ENCODE results near the gene TOMM7.
"Not testable (repeated sequence)": the region's sequence is repeated elsewhere in the genome, so short reads cannot be mapped to it uniquely, and the experiment has no call there.

The TOMM7 gene

DNA sequence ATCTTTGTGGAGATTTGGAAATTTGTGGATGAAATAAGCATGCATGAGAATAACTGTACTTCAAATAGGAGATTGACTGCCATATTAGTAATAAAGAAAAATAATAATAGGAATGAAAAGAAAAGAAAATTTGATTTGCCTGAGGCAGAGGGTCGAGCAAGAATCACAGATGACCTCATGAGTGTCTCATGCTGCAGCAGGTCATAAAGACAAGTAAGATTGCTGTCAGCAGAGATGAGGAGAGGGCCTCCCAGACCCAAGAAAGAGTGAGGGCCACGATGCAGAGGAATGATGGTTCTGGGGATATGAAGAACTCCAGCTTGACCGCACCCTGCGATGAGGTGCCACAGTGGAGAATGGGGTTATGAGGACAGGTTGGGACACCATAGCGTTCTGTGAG is 39.2 kb downstream of the TOMM7 start:
- DNase-seq, result no peak

DNA sequence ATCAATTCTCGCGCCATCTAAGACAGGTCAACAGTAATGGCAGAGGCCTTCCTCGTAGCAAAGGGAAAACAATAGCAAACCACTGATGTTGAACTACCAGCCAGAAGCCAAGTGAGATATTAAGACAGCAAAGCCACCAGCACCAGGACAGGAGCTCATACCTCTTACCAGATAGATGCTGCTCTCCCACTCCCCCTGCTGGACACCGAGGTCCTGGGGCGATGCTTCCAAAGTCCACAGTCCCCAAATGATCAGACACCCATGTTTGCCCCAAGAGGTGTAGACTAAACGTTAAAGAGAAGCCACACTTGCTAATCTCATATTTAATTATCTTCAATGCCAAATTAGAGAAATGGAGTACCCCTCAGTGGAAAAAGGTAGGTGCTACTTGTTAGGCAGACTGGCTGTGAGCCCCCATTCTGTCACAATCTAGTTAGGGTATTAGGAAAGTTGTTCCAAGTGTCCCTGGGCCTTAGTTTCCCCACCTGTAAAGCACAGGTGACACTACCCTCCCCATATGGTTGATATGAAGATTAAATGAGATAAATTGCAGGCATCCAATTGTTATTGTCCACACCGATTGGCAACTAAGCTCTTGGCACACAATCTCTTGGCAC is 39.9 kb downstream of the TOMM7 start:
- peak; percentile 56 for DNase-seq

DNA sequence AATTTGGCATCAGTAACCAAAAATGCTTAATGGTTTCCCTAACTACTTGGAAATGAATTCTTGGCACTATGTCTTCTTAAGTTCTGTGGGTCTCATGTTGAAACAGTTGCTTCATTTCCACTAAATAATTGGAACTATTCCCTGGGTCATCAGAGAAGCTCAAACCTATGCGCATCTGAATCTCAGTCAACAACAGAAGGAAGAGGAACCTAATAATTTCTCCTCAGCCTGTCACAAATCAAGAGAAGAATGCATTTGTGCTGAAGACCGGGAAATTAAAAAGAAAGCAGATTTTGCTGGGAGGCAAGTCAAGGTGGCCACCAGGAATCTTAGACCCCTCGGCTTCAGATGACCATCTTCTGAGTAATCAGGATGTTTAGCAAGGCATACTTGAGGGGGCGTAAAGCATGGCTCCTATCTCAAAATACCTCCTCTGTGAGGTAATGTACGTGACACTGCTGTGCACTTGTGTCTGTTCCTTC is 41.4 kb downstream of the TOMM7 start:
- DNase-seq, result peak; percentile 62

DNA sequence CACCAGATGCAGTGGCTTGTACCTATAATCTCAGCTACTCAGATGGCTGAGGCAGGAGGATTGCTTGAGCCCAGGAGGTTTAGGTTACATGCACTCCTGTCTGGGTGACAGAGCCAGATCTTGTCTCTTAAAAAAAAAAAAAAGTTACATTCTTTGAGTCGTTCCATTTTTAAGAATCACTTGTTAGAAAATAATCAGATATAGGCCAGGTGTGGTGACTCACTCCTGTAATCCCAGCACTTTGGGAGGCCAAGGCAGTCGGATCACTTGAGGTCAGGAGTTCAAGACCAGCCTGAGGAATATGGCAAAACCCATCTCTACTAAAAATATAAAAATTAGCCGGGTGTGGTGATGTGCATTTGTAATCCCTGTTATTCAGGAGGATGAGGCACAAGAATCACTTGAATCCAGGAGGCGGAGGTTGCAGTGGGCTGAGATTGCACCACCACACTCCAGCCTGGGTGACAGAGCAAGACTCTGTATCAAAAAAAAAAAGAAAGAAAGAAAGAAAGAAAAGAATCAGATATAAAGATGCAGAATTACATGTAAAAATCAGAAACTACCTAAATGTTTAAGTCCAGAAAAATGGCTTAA is 42.8 kb downstream of the TOMM7 start:
- not testable (repeated sequence) for DNase-seq

DNA sequence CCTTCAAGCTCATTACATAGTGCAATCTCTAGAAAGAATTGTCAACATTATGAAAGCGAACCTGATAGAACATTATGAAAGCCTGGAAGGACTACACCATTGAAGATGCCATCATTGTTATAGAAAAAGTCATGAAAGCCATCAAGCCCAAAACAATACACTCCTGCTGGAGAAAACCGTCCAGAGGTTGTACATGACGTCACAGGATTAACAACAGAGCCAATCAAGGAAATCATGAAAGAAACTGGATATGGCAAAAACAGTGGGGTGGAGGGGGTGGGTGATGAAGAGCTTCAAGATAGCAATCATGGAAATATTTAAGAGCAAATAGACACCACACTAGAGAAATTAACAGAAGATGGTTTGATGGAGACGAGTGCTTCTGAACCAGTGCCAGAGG is 45.7 kb downstream of the TOMM7 start:
- no peak for DNase-seq

DNA sequence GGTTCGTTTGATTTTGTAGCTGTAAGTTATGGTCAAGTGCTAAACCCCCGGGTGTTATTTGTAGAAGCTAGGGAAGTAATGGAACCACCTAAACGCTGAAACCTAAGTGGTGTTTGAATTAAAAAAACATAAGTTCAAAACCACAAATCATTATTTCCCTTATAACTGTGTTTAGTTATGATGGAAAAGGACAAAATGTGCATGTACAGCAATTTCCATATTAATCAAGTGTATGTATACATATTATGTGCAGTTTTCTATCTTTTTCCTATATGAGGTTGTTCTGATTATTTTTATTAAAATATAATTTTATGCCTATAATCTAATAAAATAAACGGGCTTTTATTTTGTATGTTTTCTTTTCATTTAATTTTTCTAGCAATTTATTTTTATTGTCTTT is 49.8 kb downstream of the TOMM7 start:
- no peak for DNase-seq

DNA sequence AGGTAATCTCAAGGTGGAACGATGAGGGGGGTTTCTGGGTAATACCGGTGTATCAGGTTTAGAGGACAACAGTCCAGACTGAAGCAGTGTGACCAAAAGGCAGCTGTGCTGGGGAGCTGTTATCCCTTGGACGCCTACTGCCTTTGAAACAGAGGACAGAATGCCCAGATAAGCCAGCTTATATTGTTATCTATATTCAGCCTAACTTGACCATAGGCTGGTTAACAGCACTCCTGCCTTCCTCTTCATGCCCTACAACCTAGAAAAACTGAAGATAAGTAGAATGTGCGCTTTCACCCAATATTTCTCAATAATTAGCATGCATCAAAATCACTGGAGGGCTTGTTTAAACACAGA is 50.8 kb downstream of the TOMM7 start:
- DNase-seq, result no peak

DNA sequence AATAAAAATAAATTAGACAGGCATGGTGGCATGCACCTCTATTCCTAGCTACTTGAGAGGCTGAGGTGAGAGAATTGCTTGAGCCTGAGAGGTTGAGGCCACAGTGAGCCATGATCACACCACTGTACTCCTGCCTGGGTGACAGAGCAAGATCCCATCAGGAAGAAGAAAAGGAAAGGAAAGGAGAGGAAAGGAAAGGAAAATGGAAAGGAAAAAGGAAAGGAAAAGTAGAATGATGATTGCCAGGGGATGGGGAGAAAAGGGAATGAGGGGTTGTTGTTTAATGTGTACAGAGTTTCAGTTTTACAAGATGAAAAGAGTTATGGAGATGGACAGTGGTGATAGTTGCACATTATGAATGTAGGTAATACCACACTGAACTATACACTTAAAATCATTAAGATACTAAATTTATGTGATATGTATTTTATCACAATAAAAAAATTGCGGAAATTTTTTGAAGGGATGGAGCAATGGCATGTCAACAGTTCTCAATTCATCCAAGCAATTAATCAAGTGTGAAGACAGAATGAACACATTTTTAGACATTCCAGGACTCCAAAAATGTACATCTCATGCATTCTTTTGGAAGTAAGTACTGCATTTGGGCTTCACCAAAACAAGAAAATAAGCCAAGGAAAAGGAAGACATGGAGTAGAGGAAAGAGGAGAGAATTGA is 51.3 kb downstream of the TOMM7 start:
- DNase-seq, result peak; percentile 40

DNA sequence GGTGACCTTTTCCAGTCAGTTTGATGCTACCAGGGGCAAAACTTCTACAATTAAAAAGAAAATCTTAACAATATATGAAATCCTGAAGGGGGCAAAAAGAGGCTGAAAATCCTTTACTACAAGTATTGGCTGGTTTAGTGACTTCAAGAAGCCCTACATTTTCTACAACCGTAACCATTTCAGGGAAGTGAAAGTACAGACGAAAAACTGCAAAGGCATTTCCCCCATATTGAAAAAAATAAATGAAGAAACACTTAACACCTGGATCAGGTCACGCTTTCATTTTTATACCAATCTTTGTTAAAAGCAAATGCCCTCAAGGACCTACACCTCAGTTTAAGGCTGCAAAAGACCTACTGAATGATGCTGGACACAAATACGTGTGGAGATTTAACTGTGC is 57.0 kb downstream of the TOMM7 start:
- DNase-seq, result no peak

Measured in fibroblast of skin of scalp (primary cell).